CD4-positive, alpha-beta T cell (primary cell): ENCODE measurements around the gene METTL3. TPM values are rescaled to one million over a fixed set of nuclear protein-coding genes. Genes with fewer than 3 reads are reported as not detected.

Source experiments
- ATAC-seq: fragments of 200-7000 bp; cut with Tn5 transposase; one replicate; pipeline ENCODE4 v1.10.0; 2022; ENCODE audit warnings: mild to moderate bottlenecking; ENCODE audit not compliant: poor library complexity
- CTCF ChIA-PET: fragments of 350-600 bp; sonication (Branson Sonifier 250); formaldehyde crosslinking; loops from one replicate; lab custom pipeline; 2021; ENCODE audit warnings: antibody characterized with exemption, inconsistent platforms; lab: Charles Lee
- POLR2A ChIA-PET: fragments of 350-600 bp; sonication (Branson Sonifier 250); formaldehyde crosslinking; loops from one replicate; lab custom pipeline; 2021; ENCODE audit warnings: antibody characterized with exemption, inconsistent platforms; lab: Charles Lee
- DNase-seq, 14 experiments: peaks; one replicate each; pipeline ENCODE4 v3.0.0-alpha.2; 2013 to 2020; ENCODE audit warnings: mixed read lengths in 2 of 14
- H3K27ac ChIP-seq, 2 donors: one replicate each; pipeline versions ENCODE4 v1.5.1 to v1.7.0; 2013; ENCODE audit warnings: low read length in 2 of 2, low read depth in 1 of 2, mild to moderate bottlenecking in 1 of 2
- H3K27me3 ChIP-seq, 2 experiments: 1 replicate in 1 of 2; 2 replicates in 1 of 2; pipeline versions ENCODE4 v1.6.1 to v1.7.0; 2013; ENCODE audit warnings: low read length in 2 of 2, control low read depth in 1 of 2, mild to moderate bottlenecking in 1 of 2, moderate library complexity in 1 of 2; ENCODE audit not compliant: insufficient read depth in 2 of 2, control insufficient read depth in 1 of 2
- H3K36me3 ChIP-seq: one replicate; pipeline ENCODE4 v1.6.1; 2013; ENCODE audit warnings: low read length, control low read depth; ENCODE audit not compliant: insufficient read depth
- H3K4me1 ChIP-seq: one replicate; pipeline ENCODE4 v1.6.1; 2013; ENCODE audit warnings: low read length, control low read depth; ENCODE audit not compliant: insufficient read depth
- H3K4me3 ChIP-seq: one replicate; pipeline ENCODE4 v1.5.1; 2013; ENCODE audit warnings: mild to moderate bottlenecking, low read length, moderate library complexity
- H3K9me3 ChIP-seq, 2 experiments: 1 replicate in 1 of 2; 2 replicates in 1 of 2; pipeline versions ENCODE4 v1.6.1 to v1.7.0; 2013; ENCODE audit warnings: low read length in 2 of 2, mild to moderate bottlenecking in 2 of 2, control low read depth in 1 of 2, moderate library complexity in 1 of 2; ENCODE audit not compliant: control insufficient read depth in 1 of 2, insufficient read depth in 1 of 2
- H3K27ac Mint-ChIP-seq: one replicate; pipeline ENCODE4 v1.8.0; 2020; ENCODE audit warnings: mixed read lengths
- H3K27me3 Mint-ChIP-seq: one replicate; pipeline ENCODE4 v1.8.0; 2021; ENCODE audit warnings: mixed read lengths
- H3K36me3 Mint-ChIP-seq: one replicate; pipeline ENCODE4 v1.8.0; 2021; ENCODE audit warnings: low read depth, mixed read lengths
- H3K4me1 Mint-ChIP-seq: one replicate; pipeline ENCODE4 v1.8.0; 2021; ENCODE audit warnings: low read depth, mixed read lengths
- H3K4me3 Mint-ChIP-seq: one replicate; pipeline ENCODE4 v1.8.0; 2020; ENCODE audit warnings: mild to moderate bottlenecking, mixed read lengths
- H3K9me3 Mint-ChIP-seq: one replicate; pipeline ENCODE4 v1.8.0; 2020; ENCODE audit warnings: mixed read lengths
- CTCF ChIP-seq: fragments of 200-600 bp; IDR thresholded peaks from one replicate; pipeline ENCODE4 v1.8.0; 2022; ENCODE audit warnings: antibody characterized with exemption, mild to moderate bottlenecking
- intact Hi-C, 2 experiments: fragments of 100-400 bp; cut with DNase I in 1 of 2; cut with micrococcal nuclease in 1 of 2; formaldehyde crosslinking; loops; one replicate each; pipeline versions ENCODE4 v1.15.1 to v1.9.0; 2023 to 2025; cut with DNase I, micrococcal nuclease
- total RNA-seq, 174 experiments: library from RNA in 2 of 174; stranded (reverse) in 2 of 174; gene quantifications; one replicate each; pipeline ENCODE4 v1.2.3 and lab custom pipeline; 2021 to 2026

METTL3 gene
- total RNA-seq, 2 experiments from 2014 or later: 31.9 to 34.5 TPM

GRCh38 chr14:21455912-21456667, 55.0 kb downstream of the METTL3 start, which contains the start of gene CHD8:
TSS of gene CHD8 (minus strand) at chr14:21456123. CDS start at chr14:21431643, 24,480 bp downstream.
- ChIA-PET POLR2A (interaction anchor here (0.5 to 5.8 kb wide), 22 partner anchors 9 to 1865 kb away, joined by 3 to 247 read pairs (median 5); partner anchors contain the start of genes ACIN1, C14orf119, METTL3 and OR10G3), CTCF (interaction anchor here (0.5 to 3.3 kb wide), 15 partner anchors 9 to 1115 kb away, joined by 3 to 45 read pairs (median 5); partner anchors contain the start of genes METTL3, RAB2B, SALL2 and TOX4)
- H3K27ac ChIP-seq: peak within 1 kb of the TSS; percentile 88 to 95
- H3K36me3 Mint-ChIP-seq: peaks cover 63% of the 10 kb centered on the region
- peaks cover 10% of the 10 kb centered on the region for H3K36me3 ChIP-seq
- H3K27ac Mint-ChIP-seq: peak within 1 kb of the TSS; percentile 100
- DNase-seq (peak; percentile 97 to 100 (median 99)), ATAC-seq (peak; percentile 96)
- peaks cover 46% of the 10 kb centered on the region for H3K4me1 Mint-ChIP-seq
- H3K4me3 ChIP-seq: peak within 1 kb of the TSS; percentile 91
- peak within 1 kb of the TSS; percentile 95 for H3K4me3 Mint-ChIP-seq
- no peaks in the 10 kb centered on the region for H3K9me3 Mint-ChIP-seq
- intact Hi-C loops: loop anchor here (1.0 to 10.0 kb wide), 10 partner anchors 19 to 1309 kb away; partner anchors contain the start of genes SUPT16H (in 2 of the 2), HNRNPC (in 1 of the 2), METTL3 (in 1 of the 2) and OXA1L (in 1 of the 2)
- no peaks in the 10 kb centered on the region for H3K27me3 ChIP-seq
- H3K27me3 Mint-ChIP-seq: no peaks in the 10 kb centered on the region
- TF ChIP-seq CTCF: peak; percentile 71
- peaks cover 45% of the 10 kb centered on the region for H3K4me1 ChIP-seq
- no peaks in the 10 kb centered on the region for H3K9me3 ChIP-seq

GRCh38 chr14:21455592-21455911, 55.6 kb downstream of the METTL3 start:
- H3K4me3 ChIP-seq: peak overlapping the region; percentile 91
- Mint-ChIP-seq H3K36me3 (peaks cover 64% of the 10 kb centered on the region), H3K4me3 (peak overlapping the region; percentile 95), H3K27me3 (no peaks in the 10 kb centered on the region), H3K9me3 (no peaks in the 10 kb centered on the region), H3K4me1 (peaks cover 51% of the 10 kb centered on the region), H3K27ac (peak overlapping the region; percentile 100)
- intact Hi-C loops: loop anchor here (1.0 to 10.0 kb wide), 4 partner anchors 18 to 1309 kb away; partner anchors contain the start of genes OXA1L (in 1 of the 2) and SUPT16H (in 1 of the 2)
- ChIA-PET POLR2A (interaction anchor here (0.7 to 5.8 kb wide), 19 partner anchors 9 to 1865 kb away, joined by 3 to 247 read pairs (median 6); partner anchors contain the start of genes ACIN1, C14orf119, METTL3 and OXA1L), CTCF (interaction anchor here (0.5 to 3.3 kb wide), 14 partner anchors 9 to 1116 kb away, joined by 3 to 45 read pairs (median 5); partner anchors contain the start of genes METTL3, RAB2B, SALL2 and TOX4)
- no peaks in the 10 kb centered on the region for H3K27me3 ChIP-seq
- ATAC-seq (peak; percentile 2), DNase-seq (no peak)
- peaks cover 4% of the 10 kb centered on the region for H3K36me3 ChIP-seq
- peak overlapping the region; percentile 88 to 92 for H3K27ac ChIP-seq
- peaks cover 45% of the 10 kb centered on the region for H3K4me1 ChIP-seq
- no peak for TF ChIP-seq CTCF
- H3K9me3 ChIP-seq: no peaks in the 10 kb centered on the region

- H3K27me3 ChIP-seq: no peaks in the 10 kb centered on the region
- H3K4me3 ChIP-seq: peak overlapping the region; percentile 91
- intact Hi-C loops: loop anchor here (1.0 to 10.0 kb wide), 5 partner anchors 18 to 1310 kb away; partner anchors contain the start of genes APEX1 (in 1 of the 2), OXA1L (in 1 of the 2) and SUPT16H (in 1 of the 2)
- no peaks in the 10 kb centered on the region for H3K27me3 Mint-ChIP-seq
- ChIA-PET POLR2A (interaction anchor here (0.9 to 5.8 kb wide), 8 partner anchors 8 to 144 kb away, joined by 3 to 247 read pairs (median 16); partner anchors contain the start of genes METTL3, RAB2B, SALL2 and SUPT16H), CTCF (interaction anchor here (0.5 to 3.3 kb wide), 7 partner anchors 18 to 1116 kb away, joined by 4 to 45 read pairs (median 20); partner anchors contain the start of genes METTL3, RAB2B and TOX4)
- ATAC-seq (no peak), DNase-seq (peak in 3 of 14 experiments; percentile 39 to 72 (median 66))
- peaks cover 49% of the 10 kb centered on the region for H3K4me1 ChIP-seq
- H3K9me3 ChIP-seq: no peaks in the 10 kb centered on the region
- TF ChIP-seq CTCF: no peak
- H3K9me3 Mint-ChIP-seq: no peaks in the 10 kb centered on the region
- peak overlapping the region; percentile 95 for H3K4me3 Mint-ChIP-seq
- H3K27ac ChIP-seq: peak overlapping the region; percentile 88 to 92
- H3K36me3 Mint-ChIP-seq: peaks cover 68% of the 10 kb centered on the region
- peaks cover 57% of the 10 kb centered on the region for H3K4me1 Mint-ChIP-seq
- H3K36me3 ChIP-seq: peaks cover 3% of the 10 kb centered on the region
- peak overlapping the region; percentile 100 for H3K27ac Mint-ChIP-seq
These were observed 56.1 kb downstream of the METTL3 start for GRCh38 chr14:21454843-21455544.
